HepG2 (cell line): ENCODE measurements around the gene NATD1. TPM values are rescaled to one million over a fixed set of nuclear protein-coding genes. Genes with fewer than 3 reads are reported as not detected.

Source experiments
- ATAC-seq: fragments of 200-7000 bp; cut with Tn5 transposase; 3 replicates; pipeline ENCODE4 v1.9.1; 2020; ENCODE audit warnings: mild to moderate bottlenecking, moderate library complexity
- BruUV-seq: library from RNA; stranded (reverse); fragments of 400-500 nt; replicated peaks from 2 replicates; lab custom pipeline; 2021; lab: Mats Ljungman, UMichigan
- CTCF ChIA-PET: fragments of 300-600 bp; formaldehyde crosslinking; extraction: SDS; loops from one replicate; lab custom pipeline; 2021; ENCODE audit warnings: low total read pairs, inconsistent platforms, low intra/inter-chr PET ratio; lab: Yijun Ruan, JAX
- POLR2A ChIA-PET: fragments of 350-600 bp; sonication (Branson Sonifier 250); formaldehyde crosslinking; loops from one replicate; lab custom pipeline; 2020; ENCODE audit warnings: antibody characterized with exemption, inconsistent platforms; lab: Yijun Ruan, JAX
- DNase-seq: peaks from one replicate; pipeline ENCODE4 v3.0.0-alpha.2; 2015; ENCODE audit warnings: low spot score
- FAIRE-seq: peaks from 3 replicates; lab custom pipeline; 2011; peaks lifted over from hg19 to GRCh38; lab: Jason Lieb, UNC
- H2AFZ ChIP-seq: one replicate; pipeline ENCODE4 v1.6.1; 2011; ENCODE audit warnings: low read length, inconsistent platforms
- H3K27ac ChIP-seq: fragments of 300-600 bp; 3 replicates; pipeline ENCODE4 v1.8.0; 2011; ENCODE audit warnings: mixed run types, mild to moderate bottlenecking, mixed read lengths, low read length, inconsistent platforms; ENCODE audit not compliant: insufficient read depth; ENCODE audit errors: extremely low read length
- H3K27me3 ChIP-seq, 2 experiments: fragments of 200-600 bp in 1 of 2; 2 replicates in 1 of 2; 3 replicates in 1 of 2; pipeline versions ENCODE4 v1.6.0 to v1.8.0; 2011; ENCODE audit warnings: low read length in 2 of 2, mild to moderate bottlenecking in 2 of 2, moderate library complexity in 2 of 2, inconsistent platforms in 1 of 2; ENCODE audit not compliant: insufficient read depth in 2 of 2, control insufficient read depth in 1 of 2
- H3K36me3 ChIP-seq, 2 experiments: fragments of 200-600 bp in 1 of 2; replicated peaks in 1 of 2; 2 replicates in 1 of 2; 3 replicates in 1 of 2; pipeline versions ENCODE4 v1.5.1 to v1.8.0; 2011; ENCODE audit warnings: low read length in 2 of 2, inconsistent platforms in 1 of 2; ENCODE audit not compliant: insufficient read depth in 2 of 2, control insufficient read depth in 1 of 2
- H3K4me1 ChIP-seq: 2 replicates; pipeline ENCODE4 v1.5.1; 2012; ENCODE audit warnings: low read length, inconsistent platforms; ENCODE audit not compliant: insufficient read depth
- H3K4me2 ChIP-seq: 2 replicates; pipeline ENCODE4 v1.6.0; 2011; ENCODE audit warnings: low read depth, low read length, inconsistent platforms
- H3K4me3 ChIP-seq, 3 experiments: fragments of 200-600 bp in 1 of 3; sonication (generic), shearing (Covaris generic) in 1 of 3; replicated peaks in 1 of 3; 2 replicates each; pipeline ENCODE4 v1.5.1; 2011 to 2016; ENCODE audit warnings: low read length in 3 of 3, inconsistent platforms in 2 of 3, low read depth in 2 of 3, mild to moderate bottlenecking in 2 of 3, control low read depth in 1 of 3, mixed read lengths in 1 of 3; ENCODE audit not compliant: insufficient read depth in 1 of 3
- H3K79me2 ChIP-seq: one replicate; pipeline ENCODE4 v1.6.1; 2011; ENCODE audit warnings: low read length, inconsistent platforms; ENCODE audit not compliant: insufficient read depth
- H3K9ac ChIP-seq: 2 replicates; pipeline ENCODE4 v1.6.0; 2011; ENCODE audit warnings: mild to moderate bottlenecking, low read depth, low read length, inconsistent platforms; ENCODE audit not compliant: insufficient read depth
- H3K9me3 ChIP-seq: 2 replicates; pipeline ENCODE4 v1.5.1; 2012; ENCODE audit warnings: mild to moderate bottlenecking, low read length
- H4K20me1 ChIP-seq: 2 replicates; pipeline ENCODE4 v1.6.0; 2011; ENCODE audit warnings: inconsistent platforms, mild to moderate bottlenecking, low read length, moderate library complexity; ENCODE audit not compliant: insufficient read depth
- HNRNPLL ChIP-seq: fragments of 200-400 bp; formaldehyde crosslinking; IDR thresholded peaks from 2 replicates; pipeline ENCODE4 v1.6.1; 2017; ENCODE audit warnings: mild to moderate bottlenecking, low read depth, low read length; ENCODE audit not compliant: poor library complexity, severe bottlenecking
- KDM6A ChIP-seq: IDR thresholded peaks from 2 replicates; pipeline ENCODE4 v1.6.1; 2016; ENCODE audit warnings: low read depth
- MTF1 ChIP-seq: sonication (generic); formaldehyde crosslinking; IDR thresholded peaks from 2 replicates; pipeline ENCODE4 v1.5.0; 2020; ENCODE audit warnings: missing genetic modification reagents
- SP2 ChIP-seq: sonication (generic); formaldehyde crosslinking; IDR thresholded peaks from 2 replicates; pipeline ENCODE4 v1.5.1; 2020; ENCODE audit warnings: mild to moderate bottlenecking, missing genetic modification reagents
- ZNF205 ChIP-seq: IDR thresholded peaks from 2 replicates; pipeline ENCODE4 v1.6.1; 2018; ENCODE audit warnings: missing biosample characterization, missing genetic modification reagents
- WGBS: methylation state at CpG from one replicate; pipeline ENCODE4 v1.1.6; 2017; ENCODE audit warnings: low lambda C conversion rate; 5-methylcytosine and 5-hydroxymethylcytosine counted together
- in situ Hi-C: cut with HindIII; loops from 2 replicates; pipeline ENCODE4 v1.10.0; 2017; ENCODE audit warnings: low pct_unique_long_range_greater_than_20kb; ENCODE audit not compliant: extremely low pct_ligation_motif_present
- intact Hi-C: fragments of 100-400 bp; cut with micrococcal nuclease; formaldehyde crosslinking; loops from one replicate; pipeline ENCODE4 v1.10.0; 2022; ENCODE audit not compliant: unreplicated experiment
- polyA plus RNA-seq, 8 experiments: library from polyadenylated mRNA; depleted of rRNA in 3 of 8; stranded (reverse) in 7 of 8; unstranded in 1 of 8; fragments of >200 nt; fragmentation: Illumina TruSeq in 4 of 8; extraction: Trizol in 4 of 8; gene quantifications; 2 replicates each; pipeline versions ENCODE4 v1.2.1 to v1.2.3, GENCODE V29; 2011 to 2016; ENCODE audit warnings: low read depth in 4 of 8, missing spikeins in 1 of 8, mixed read lengths in 1 of 8; ENCODE audit not compliant: insufficient read depth in 1 of 8
- total RNA-seq, 5 experiments: library from RNA; depleted of rRNA; stranded (reverse); fragments of >200 nt; fragmentation: Illumina TruSeq; extraction: Trizol; gene quantifications; 2 replicates each; pipeline ENCODE4 v1.2.3, GENCODE V29; 2016; ENCODE audit warnings: low read depth in 1 of 5
- TF ChIP-seq, protein P1 (sequence below), 2 experiments: sonication (generic) in 1 of 2; formaldehyde crosslinking in 1 of 2; IDR thresholded peaks; 2 replicates each; pipeline versions ENCODE4 v1.6.1 to v1.9.0; 2014 to 2022; ENCODE audit warnings: antibody characterized with exemption in 1 of 2, borderline replicate concordance in 1 of 2, inconsistent platforms in 1 of 2, low read depth in 1 of 2, missing genetic modification reagents in 1 of 2
- TF ChIP-seq, protein P2 (sequence below): sonication (generic); formaldehyde crosslinking; conservative IDR thresholded peaks from 2 replicates; pipeline ENCODE4 v1.4.0; 2020; ENCODE audit warnings: missing genetic modification reagents
- TF ChIP-seq, protein P3 (sequence below): sonication (generic); formaldehyde crosslinking; IDR thresholded peaks from 2 replicates; pipeline ENCODE4 v1.4.0; 2020; ENCODE audit warnings: missing genetic modification reagents
- TF ChIP-seq, protein P4 (sequence below): sonication (generic); formaldehyde crosslinking; IDR thresholded peaks from 2 replicates; pipeline ENCODE4 v1.4.0; 2020; ENCODE audit warnings: missing genetic modification reagents

Gene NATD1
- total and polyA plus RNA-seq, 2 of the 13 experiments (the other 11 are each of a cell fraction or from before 2014, with no cell fraction given), result 0.31 to 2.3 TPM

DNA sequence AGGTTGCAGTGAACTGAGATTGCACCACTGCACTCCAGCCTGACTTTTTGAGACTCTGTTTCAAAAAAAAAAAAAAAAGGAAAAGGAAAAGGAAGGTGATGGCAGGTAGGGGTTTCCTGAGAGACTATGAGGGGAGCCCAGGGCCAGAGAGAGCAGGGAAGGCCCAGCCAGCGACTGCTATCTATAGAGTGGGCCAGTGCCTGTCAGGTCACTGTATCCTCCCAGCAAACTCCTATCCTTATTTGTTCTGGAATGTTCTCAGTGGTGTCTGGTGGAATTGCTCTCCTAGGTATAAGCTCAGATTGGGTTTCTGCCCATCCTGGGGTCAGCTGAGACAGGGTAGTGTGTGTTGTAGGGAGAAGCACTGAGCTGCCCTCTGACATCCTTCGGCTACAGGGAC, 24.4 kb downstream of the NATD1 start:
- ChIA-PET POLR2A (no interaction called here), CTCF (no interaction called here)
- Histone ChIP-seq H3K4me2 (no peak overlapping the region), H3K27me3 (no peaks in the 10 kb centered on the region), H3K4me1 (peaks cover 20% of the 10 kb centered on the region), H3K36me3 (no peaks in the 10 kb centered on the region), H3K27ac (no peak overlapping the region), H2AFZ (no peak overlapping the region), H3K79me2 (no peaks in the 10 kb centered on the region), H3K9ac (no peak overlapping the region), H3K9me3 (no peaks in the 10 kb centered on the region), H4K20me1 (no peaks in the 10 kb centered on the region), H3K4me3 (no peak overlapping the region)
- FAIRE-seq (no peak), DNase-seq (no peak), ATAC-seq (no peak)
- BruUV-seq, result no TSS peak
- in situ Hi-C loops, result no loop called here
- 81% methylated on average over 2 of the region's 2 CpGs for WGBS
- intact Hi-C loops, result no loop called here
- TF ChIP-seq ZNF205 (no peak), HNRNPLL (no peak), KDM6A (CRISPR knock-in tag) (no peak), SP2 (CRISPR knock-in tag) (no peak), MTF1 (CRISPR knock-in tag) (no peak)
- TF ChIP-seq, protein P1, sequence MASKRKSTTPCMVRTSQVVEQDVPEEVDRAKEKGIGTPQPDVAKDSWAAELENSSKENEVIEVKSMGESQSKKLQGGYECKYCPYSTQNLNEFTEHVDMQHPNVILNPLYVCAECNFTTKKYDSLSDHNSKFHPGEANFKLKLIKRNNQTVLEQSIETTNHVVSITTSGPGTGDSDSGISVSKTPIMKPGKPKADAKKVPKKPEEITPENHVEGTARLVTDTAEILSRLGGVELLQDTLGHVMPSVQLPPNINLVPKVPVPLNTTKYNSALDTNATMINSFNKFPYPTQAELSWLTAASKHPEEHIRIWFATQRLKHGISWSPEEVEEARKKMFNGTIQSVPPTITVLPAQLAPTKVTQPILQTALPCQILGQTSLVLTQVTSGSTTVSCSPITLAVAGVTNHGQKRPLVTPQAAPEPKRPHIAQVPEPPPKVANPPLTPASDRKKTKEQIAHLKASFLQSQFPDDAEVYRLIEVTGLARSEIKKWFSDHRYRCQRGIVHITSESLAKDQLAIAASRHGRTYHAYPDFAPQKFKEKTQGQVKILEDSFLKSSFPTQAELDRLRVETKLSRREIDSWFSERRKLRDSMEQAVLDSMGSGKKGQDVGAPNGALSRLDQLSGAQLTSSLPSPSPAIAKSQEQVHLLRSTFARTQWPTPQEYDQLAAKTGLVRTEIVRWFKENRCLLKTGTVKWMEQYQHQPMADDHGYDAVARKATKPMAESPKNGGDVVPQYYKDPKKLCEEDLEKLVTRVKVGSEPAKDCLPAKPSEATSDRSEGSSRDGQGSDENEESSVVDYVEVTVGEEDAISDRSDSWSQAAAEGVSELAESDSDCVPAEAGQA (IDR thresholded peaks at IDR 0.05; ENCODE audit: low read depth), result no peak
- TF ChIP-seq, protein P1 (CRISPR knock-in tag; IDR thresholded peaks at IDR 0.05; ENCODE audit: borderline replicate concordance), result no peak
- TF ChIP-seq, protein P2, sequence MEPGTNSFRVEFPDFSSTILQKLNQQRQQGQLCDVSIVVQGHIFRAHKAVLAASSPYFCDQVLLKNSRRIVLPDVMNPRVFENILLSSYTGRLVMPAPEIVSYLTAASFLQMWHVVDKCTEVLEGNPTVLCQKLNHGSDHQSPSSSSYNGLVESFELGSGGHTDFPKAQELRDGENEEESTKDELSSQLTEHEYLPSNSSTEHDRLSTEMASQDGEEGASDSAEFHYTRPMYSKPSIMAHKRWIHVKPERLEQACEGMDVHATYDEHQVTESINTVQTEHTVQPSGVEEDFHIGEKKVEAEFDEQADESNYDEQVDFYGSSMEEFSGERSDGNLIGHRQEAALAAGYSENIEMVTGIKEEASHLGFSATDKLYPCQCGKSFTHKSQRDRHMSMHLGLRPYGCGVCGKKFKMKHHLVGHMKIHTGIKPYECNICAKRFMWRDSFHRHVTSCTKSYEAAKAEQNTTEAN (CRISPR knock-in tag), result no peak
- TF ChIP-seq, protein P3, sequence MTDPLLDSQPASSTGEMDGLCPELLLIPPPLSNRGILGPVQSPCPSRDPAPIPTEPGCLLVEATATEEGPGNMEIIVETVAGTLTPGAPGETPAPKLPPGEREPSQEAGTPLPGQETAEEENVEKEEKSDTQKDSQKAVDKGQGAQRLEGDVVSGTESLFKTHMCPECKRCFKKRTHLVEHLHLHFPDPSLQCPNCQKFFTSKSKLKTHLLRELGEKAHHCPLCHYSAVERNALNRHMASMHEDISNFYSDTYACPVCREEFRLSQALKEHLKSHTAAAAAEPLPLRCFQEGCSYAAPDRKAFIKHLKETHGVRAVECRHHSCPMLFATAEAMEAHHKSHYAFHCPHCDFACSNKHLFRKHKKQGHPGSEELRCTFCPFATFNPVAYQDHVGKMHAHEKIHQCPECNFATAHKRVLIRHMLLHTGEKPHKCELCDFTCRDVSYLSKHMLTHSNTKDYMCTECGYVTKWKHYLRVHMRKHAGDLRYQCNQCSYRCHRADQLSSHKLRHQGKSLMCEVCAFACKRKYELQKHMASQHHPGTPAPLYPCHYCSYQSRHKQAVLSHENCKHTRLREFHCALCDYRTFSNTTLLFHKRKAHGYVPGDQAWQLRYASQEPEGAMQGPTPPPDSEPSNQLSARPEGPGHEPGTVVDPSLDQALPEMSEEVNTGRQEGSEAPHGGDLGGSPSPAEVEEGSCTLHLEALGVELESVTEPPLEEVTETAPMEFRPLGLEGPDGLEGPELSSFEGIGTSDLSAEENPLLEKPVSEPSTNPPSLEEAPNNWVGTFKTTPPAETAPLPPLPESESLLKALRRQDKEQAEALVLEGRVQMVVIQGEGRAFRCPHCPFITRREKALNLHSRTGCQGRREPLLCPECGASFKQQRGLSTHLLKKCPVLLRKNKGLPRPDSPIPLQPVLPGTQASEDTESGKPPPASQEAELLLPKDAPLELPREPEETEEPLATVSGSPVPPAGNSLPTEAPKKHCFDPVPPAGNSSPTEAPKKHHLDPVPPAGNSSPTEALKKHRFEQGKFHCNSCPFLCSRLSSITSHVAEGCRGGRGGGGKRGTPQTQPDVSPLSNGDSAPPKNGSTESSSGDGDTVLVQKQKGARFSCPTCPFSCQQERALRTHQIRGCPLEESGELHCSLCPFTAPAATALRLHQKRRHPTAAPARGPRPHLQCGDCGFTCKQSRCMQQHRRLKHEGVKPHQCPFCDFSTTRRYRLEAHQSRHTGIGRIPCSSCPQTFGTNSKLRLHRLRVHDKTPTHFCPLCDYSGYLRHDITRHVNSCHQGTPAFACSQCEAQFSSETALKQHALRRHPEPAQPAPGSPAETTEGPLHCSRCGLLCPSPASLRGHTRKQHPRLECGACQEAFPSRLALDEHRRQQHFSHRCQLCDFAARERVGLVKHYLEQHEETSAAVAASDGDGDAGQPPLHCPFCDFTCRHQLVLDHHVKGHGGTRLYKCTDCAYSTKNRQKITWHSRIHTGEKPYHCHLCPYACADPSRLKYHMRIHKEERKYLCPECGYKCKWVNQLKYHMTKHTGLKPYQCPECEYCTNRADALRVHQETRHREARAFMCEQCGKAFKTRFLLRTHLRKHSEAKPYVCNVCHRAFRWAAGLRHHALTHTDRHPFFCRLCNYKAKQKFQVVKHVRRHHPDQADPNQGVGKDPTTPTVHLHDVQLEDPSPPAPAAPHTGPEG, result no peak
- TF ChIP-seq, protein P4, sequence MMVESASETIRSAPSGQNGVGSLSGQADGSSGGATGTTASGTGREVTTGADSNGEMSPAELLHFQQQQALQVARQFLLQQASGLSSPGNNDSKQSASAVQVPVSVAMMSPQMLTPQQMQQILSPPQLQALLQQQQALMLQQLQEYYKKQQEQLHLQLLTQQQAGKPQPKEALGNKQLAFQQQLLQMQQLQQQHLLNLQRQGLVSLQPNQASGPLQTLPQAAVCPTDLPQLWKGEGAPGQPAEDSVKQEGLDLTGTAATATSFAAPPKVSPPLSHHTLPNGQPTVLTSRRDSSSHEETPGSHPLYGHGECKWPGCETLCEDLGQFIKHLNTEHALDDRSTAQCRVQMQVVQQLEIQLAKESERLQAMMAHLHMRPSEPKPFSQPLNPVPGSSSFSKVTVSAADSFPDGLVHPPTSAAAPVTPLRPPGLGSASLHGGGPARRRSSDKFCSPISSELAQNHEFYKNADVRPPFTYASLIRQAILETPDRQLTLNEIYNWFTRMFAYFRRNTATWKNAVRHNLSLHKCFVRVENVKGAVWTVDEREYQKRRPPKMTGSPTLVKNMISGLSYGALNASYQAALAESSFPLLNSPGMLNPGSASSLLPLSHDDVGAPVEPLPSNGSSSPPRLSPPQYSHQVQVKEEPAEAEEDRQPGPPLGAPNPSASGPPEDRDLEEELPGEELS, result no peak
